Mesenchymal stem cell (in vitro differentiated cells and primary cell): ENCODE results near the gene RPRM.

Experiments
- DNase-seq: peaks from one replicate; pipeline ENCODE4 v3.0.0-alpha.2; 2013
- H2AFZ ChIP-seq: one replicate; pipeline ENCODE4 v1.6.1; 2013; ENCODE audit warnings: low read depth, mild to moderate bottlenecking, control low read depth, inconsistent platforms, low read length, moderate library complexity
- H2AK5ac ChIP-seq: 2 replicates; pipeline ENCODE4 v1.6.1; 2013; ENCODE audit warnings: low read length, moderate library complexity, mild to moderate bottlenecking, inconsistent platforms; ENCODE audit not compliant: severe bottlenecking
- H2BK120ac ChIP-seq: one replicate; pipeline ENCODE4 v1.6.1; 2013; ENCODE audit warnings: low read depth, mild to moderate bottlenecking, inconsistent platforms, low read length, moderate library complexity
- H2BK12ac ChIP-seq, 2 experiments: one replicate each; pipeline ENCODE4 v1.6.1; 2013; ENCODE audit warnings: inconsistent platforms in 2 of 2, low read length in 2 of 2, mild to moderate bottlenecking in 2 of 2, moderate library complexity in 2 of 2, control low read depth in 1 of 2
- H2BK15ac ChIP-seq: one replicate; pipeline ENCODE4 v1.6.1; 2013; ENCODE audit warnings: mild to moderate bottlenecking, low read depth, inconsistent platforms; ENCODE audit not compliant: poor library complexity, severe bottlenecking
- H2BK5ac ChIP-seq: 2 replicates; pipeline ENCODE4 v1.6.1; 2013; ENCODE audit warnings: low read depth, mild to moderate bottlenecking, low read length, control low read depth, inconsistent platforms; ENCODE audit not compliant: poor library complexity, severe bottlenecking
- H3K14ac ChIP-seq, 2 experiments: one replicate each; pipeline ENCODE4 v1.6.1; 2013; ENCODE audit warnings: inconsistent platforms in 2 of 2, low read length in 2 of 2, control low read depth in 1 of 2, mild to moderate bottlenecking in 1 of 2, moderate library complexity in 1 of 2
- H3K18ac ChIP-seq, 2 experiments: one replicate each; pipeline ENCODE4 v1.6.1; 2013; ENCODE audit warnings: inconsistent platforms in 2 of 2, low read length in 2 of 2, control low read depth in 1 of 2, low read depth in 1 of 2, mild to moderate bottlenecking in 1 of 2
- H3K23ac ChIP-seq, 2 experiments: one replicate each; pipeline ENCODE4 v1.6.1; 2013; ENCODE audit warnings: inconsistent platforms in 2 of 2, low read length in 2 of 2, mild to moderate bottlenecking in 2 of 2, moderate library complexity in 2 of 2, control low read depth in 1 of 2
- H3K27ac ChIP-seq: 2 replicates; pipeline ENCODE4 v1.5.1; 2013; ENCODE audit warnings: mild to moderate bottlenecking, moderate library complexity, low read length, control low read depth, inconsistent platforms; ENCODE audit not compliant: poor library complexity, severe bottlenecking
- H3K27me3 ChIP-seq, 2 experiments: 2 replicates each; pipeline versions ENCODE4 v1.6.1 to v1.7.0; 2013; ENCODE audit warnings: low read length in 2 of 2, mild to moderate bottlenecking in 2 of 2, moderate library complexity in 2 of 2, control low read depth in 1 of 2, inconsistent platforms in 1 of 2; ENCODE audit not compliant: control insufficient read depth in 1 of 2, insufficient read depth in 1 of 2
- H3K36me3 ChIP-seq, 2 experiments: 2 replicates each; pipeline versions ENCODE4 v1.6.1 to v1.7.0; 2013; ENCODE audit warnings: low read length in 2 of 2, control low read depth in 1 of 2, inconsistent platforms in 1 of 2, low read depth in 1 of 2, mild to moderate bottlenecking in 1 of 2; ENCODE audit not compliant: insufficient read depth in 2 of 2, control insufficient read depth in 1 of 2
- H3K4ac ChIP-seq, 2 experiments: one replicate each; pipeline ENCODE4 v1.6.1; 2013; ENCODE audit warnings: inconsistent platforms in 2 of 2, low read length in 2 of 2, mild to moderate bottlenecking in 2 of 2, moderate library complexity in 2 of 2, control low read depth in 1 of 2, low read depth in 1 of 2
- H3K4me1 ChIP-seq: 2 replicates; pipeline ENCODE4 v1.6.1; 2013; ENCODE audit warnings: low read depth, low read length, control low read depth; ENCODE audit not compliant: control insufficient read depth, insufficient read depth
- H3K4me2 ChIP-seq: 2 replicates; pipeline ENCODE4 v1.6.1; 2013; ENCODE audit warnings: low read length, mild to moderate bottlenecking, inconsistent platforms; ENCODE audit not compliant: poor library complexity, severe bottlenecking
- H3K4me3 ChIP-seq, 2 experiments: 2 replicates each; pipeline versions ENCODE4 v1.5.1 to v1.7.0; 2013; ENCODE audit warnings: low read length in 2 of 2, mild to moderate bottlenecking in 2 of 2, control low read depth in 1 of 2, low read depth in 1 of 2; ENCODE audit not compliant: insufficient read depth in 1 of 2
- H3K79me1 ChIP-seq: replicated peaks from 2 replicates; pipeline ENCODE4 v1.6.1; 2013; ENCODE audit warnings: mild to moderate bottlenecking, control low read depth, low read length, inconsistent platforms; ENCODE audit not compliant: poor library complexity, severe bottlenecking
- H3K9ac ChIP-seq: 2 replicates; pipeline ENCODE4 v1.7.0; 2013; ENCODE audit warnings: mild to moderate bottlenecking, low read length, moderate library complexity
- H3K9me3 ChIP-seq: 2 replicates; pipeline ENCODE4 v1.7.0; 2013; ENCODE audit warnings: mild to moderate bottlenecking, low read length; ENCODE audit not compliant: control insufficient read depth
- H4K8ac ChIP-seq: one replicate; pipeline ENCODE4 v1.6.1; 2013; ENCODE audit warnings: inconsistent platforms, mild to moderate bottlenecking, low read length, moderate library complexity
- H4K91ac ChIP-seq: one replicate; pipeline ENCODE4 v1.6.1; 2013; ENCODE audit warnings: mild to moderate bottlenecking, low read length, inconsistent platforms
- WGBS: methylation state at CpG from one replicate; pipeline ENCODE4 v1.1.7; 2013; ENCODE audit warnings: mixed read lengths; 5-methylcytosine and 5-hydroxymethylcytosine counted together

RPRM gene

DNA sequence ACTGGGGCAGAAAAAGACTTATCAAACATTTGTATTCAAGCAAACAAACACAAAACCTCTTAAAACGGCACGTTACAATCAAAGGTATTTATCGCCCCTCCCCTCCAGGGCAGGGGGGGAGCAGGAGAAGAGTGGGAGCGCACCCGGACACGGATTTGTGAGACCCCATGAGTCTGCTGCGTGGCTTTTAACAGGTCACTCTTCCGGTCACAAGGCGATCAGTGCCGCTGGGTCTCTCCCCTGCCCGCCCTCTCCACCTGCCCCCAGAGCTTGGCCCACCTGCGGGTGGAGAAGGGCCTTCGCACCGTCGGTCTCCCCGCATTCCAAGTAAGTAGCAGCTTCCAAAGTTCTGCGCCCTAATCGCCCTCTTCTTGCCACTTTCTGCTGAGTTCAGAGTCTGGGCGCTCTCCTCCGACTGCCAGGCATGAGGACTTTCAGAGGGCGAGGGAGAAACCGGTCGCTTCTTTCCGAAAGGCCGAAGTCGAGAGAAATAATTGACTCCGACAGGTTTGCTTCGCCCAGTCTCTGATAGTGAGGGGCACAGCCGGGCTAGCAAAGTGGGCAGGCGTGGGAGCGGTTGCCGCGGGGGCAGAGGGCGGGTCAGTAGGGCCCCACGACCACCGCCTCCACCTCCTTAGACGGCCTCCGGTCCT lies 800 bp downstream of the RPRM start:
- no peak overlapping the region for H2AK5ac ChIP-seq
- H3K14ac ChIP-seq = peak overlapping the region in 1 of 2 experiments; percentile 71
- no peak overlapping the region for H3K9ac ChIP-seq
- peak overlapping the region; percentile 100 for H3K4me2 ChIP-seq
- DNase-seq = no peak
- peak overlapping the region; percentile 77 for H2AFZ ChIP-seq
- 1% methylated on average over 37 of the region's 38 CpGs for WGBS
- no peak overlapping the region for H3K18ac ChIP-seq
- H4K8ac ChIP-seq = no peak overlapping the region
- peaks cover 0 to 5% of the 10 kb centered on the region in 2 experiments for H3K36me3 ChIP-seq
- no peak overlapping the region for H2BK5ac ChIP-seq
- H3K4ac ChIP-seq = no peak overlapping the region
- peak overlapping the region in 1 of 2 experiments; percentile 72 for H3K23ac ChIP-seq
- no peak overlapping the region for H4K91ac ChIP-seq
- H2BK120ac ChIP-seq = no peak overlapping the region
- H3K4me1 ChIP-seq = peaks cover 21% of the 10 kb centered on the region
- H3K9me3 ChIP-seq = no peaks in the 10 kb centered on the region
- no peak overlapping the region for H2BK15ac ChIP-seq
- H3K27ac ChIP-seq = no peak overlapping the region
- peaks cover 52 to 57% of the 10 kb centered on the region in 2 experiments for H3K27me3 ChIP-seq
- no peak overlapping the region for H2BK12ac ChIP-seq
- peak overlapping the region; percentile 49 to 75 for H3K4me3 ChIP-seq
- no peaks in the 10 kb centered on the region for H3K79me1 ChIP-seq

DNA sequence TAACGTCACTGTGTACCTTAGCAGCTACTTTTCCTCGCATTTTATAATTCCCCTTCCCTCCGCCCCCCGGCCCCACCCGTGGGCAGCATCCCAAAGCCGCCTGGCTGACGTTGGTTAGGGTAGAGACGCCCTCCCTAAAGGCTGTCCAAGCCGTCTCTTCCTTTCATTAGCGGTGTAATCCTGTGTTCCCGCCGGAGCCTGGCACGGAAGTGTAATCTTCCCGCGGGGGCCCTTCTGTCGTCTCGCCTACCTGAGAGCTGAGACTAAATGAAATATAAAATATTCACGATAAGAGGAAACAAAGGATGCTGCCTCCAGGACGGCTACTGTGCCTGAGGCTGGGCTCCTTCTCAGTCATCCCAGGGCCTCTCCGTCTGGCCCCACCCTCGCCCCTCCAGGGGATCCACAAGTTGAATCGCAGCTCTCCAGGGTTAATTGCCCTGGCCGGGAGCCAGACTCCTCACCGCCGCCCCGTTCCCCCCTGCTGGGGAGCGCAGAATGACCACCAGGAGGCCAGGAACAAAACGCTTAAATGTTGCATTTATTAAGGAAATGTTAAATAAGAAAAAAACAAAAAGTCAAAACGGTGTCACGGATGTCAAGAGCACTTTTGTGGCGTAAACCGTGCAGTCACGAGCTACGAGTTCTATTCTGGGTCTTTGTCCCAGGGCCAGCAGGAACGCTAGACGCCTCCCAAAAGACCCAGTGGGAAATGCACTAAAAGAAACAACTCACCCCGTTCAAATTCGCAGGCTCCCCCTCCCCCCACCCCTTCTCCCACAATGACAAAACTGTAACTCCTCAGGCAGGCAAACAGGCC lies 1.5 kb downstream of the RPRM start:
- Histone ChIP-seq H2BK12ac (no peak overlapping the region), H2BK120ac (no peak overlapping the region), H2BK5ac (no peak overlapping the region), H2AK5ac (no peak overlapping the region), H3K18ac (no peak overlapping the region), H3K4me3 (peak overlapping the region in 1 of 2 experiments; percentile 75), H2BK15ac (no peak overlapping the region), H3K79me1 (no peaks in the 10 kb centered on the region), H3K4me2 (peak overlapping the region; percentile 100), H3K14ac (no peak overlapping the region), H3K36me3 (peaks cover 0 to 5% of the 10 kb centered on the region in 2 experiments), H3K4ac (no peak overlapping the region), H4K91ac (no peak overlapping the region), H3K9ac (no peak overlapping the region), H3K23ac (no peak overlapping the region), H2AFZ (no peak overlapping the region), H3K4me1 (peaks cover 21% of the 10 kb centered on the region), H3K27ac (no peak overlapping the region), H3K27me3 (peaks cover 57 to 58% of the 10 kb centered on the region in 2 experiments), H3K9me3 (no peaks in the 10 kb centered on the region), H4K8ac (no peak overlapping the region)
- 2% methylated on average over 38 of the region's 38 CpGs for WGBS
- DNase-seq = no peak

GRCh38 chr2:153476491-153476815 lies 2.1 kb downstream of the RPRM start:
- H2AK5ac ChIP-seq = no peak overlapping the region
- 26% methylated on average over 7 of the region's 7 CpGs for WGBS
- no peak overlapping the region for H3K9ac ChIP-seq
- peaks cover 21% of the 10 kb centered on the region for H3K4me1 ChIP-seq
- H2BK120ac ChIP-seq = no peak overlapping the region
- DNase-seq = no peak
- H3K27ac ChIP-seq = no peak overlapping the region
- no peak overlapping the region for H2AFZ ChIP-seq
- H3K4me2 ChIP-seq = no peak overlapping the region
- H3K27me3 ChIP-seq = peaks cover 57 to 58% of the 10 kb centered on the region in 2 experiments
- H4K91ac ChIP-seq = no peak overlapping the region
- no peak overlapping the region for H3K4ac ChIP-seq
- H2BK15ac ChIP-seq = no peak overlapping the region
- no peaks in the 10 kb centered on the region for H3K79me1 ChIP-seq
- no peak overlapping the region for H3K18ac ChIP-seq
- H4K8ac ChIP-seq = no peak overlapping the region
- peaks cover 0 to 5% of the 10 kb centered on the region in 2 experiments for H3K36me3 ChIP-seq
- no peak overlapping the region for H2BK5ac ChIP-seq
- no peaks in the 10 kb centered on the region for H3K9me3 ChIP-seq
- no peak overlapping the region for H3K4me3 ChIP-seq
- H3K23ac ChIP-seq = no peak overlapping the region
- H3K14ac ChIP-seq = no peak overlapping the region
- H2BK12ac ChIP-seq = no peak overlapping the region

DNA sequence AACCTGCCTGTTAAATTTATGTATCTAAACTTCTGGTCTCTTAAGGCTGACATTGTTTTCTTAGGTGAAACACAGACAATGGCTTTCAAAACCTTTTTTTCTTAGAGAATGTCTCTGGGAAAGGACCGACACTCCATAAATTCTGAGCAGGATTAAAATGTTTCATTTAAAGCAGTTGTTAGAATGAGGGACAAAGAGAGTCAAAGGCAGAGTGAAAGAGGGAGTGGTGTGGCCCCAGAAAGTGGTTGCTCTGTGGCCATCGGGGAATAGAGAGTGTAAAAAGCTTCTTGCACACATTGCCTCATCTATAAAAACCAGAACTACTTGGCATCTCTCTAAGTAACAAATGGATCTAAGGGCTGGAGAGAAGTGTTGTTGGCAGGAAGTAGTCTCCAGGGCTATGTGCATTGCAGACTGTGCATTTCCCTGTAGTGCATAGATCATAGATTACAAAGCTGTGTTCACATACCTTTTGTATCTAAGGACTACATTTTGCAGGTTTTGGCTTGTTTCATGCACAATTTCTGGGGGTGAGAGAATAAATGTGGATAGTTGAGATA lies 3.6 kb downstream of the RPRM start:
- no peak overlapping the region for H4K91ac ChIP-seq
- no peak overlapping the region for H3K18ac ChIP-seq
- H4K8ac ChIP-seq = no peak overlapping the region
- H3K9me3 ChIP-seq = no peaks in the 10 kb centered on the region
- no peak overlapping the region for H3K23ac ChIP-seq
- no peak overlapping the region for H2BK15ac ChIP-seq
- no peak overlapping the region for H3K4me2 ChIP-seq
- no peak for DNase-seq
- H2AFZ ChIP-seq = no peak overlapping the region
- 85% methylated on average over 1 of the region's 2 CpGs for WGBS
- no peak overlapping the region for H2AK5ac ChIP-seq
- H3K27me3 ChIP-seq = peaks cover 57 to 58% of the 10 kb centered on the region in 2 experiments
- peaks cover 0 to 5% of the 10 kb centered on the region in 2 experiments for H3K36me3 ChIP-seq
- peaks cover 21% of the 10 kb centered on the region for H3K4me1 ChIP-seq
- H3K9ac ChIP-seq = no peak overlapping the region
- H3K27ac ChIP-seq = no peak overlapping the region
- H2BK120ac ChIP-seq = no peak overlapping the region
- H2BK5ac ChIP-seq = no peak overlapping the region
- H3K79me1 ChIP-seq = no peaks in the 10 kb centered on the region
- no peak overlapping the region for H3K4ac ChIP-seq
- no peak overlapping the region for H3K14ac ChIP-seq
- no peak overlapping the region for H3K4me3 ChIP-seq
- H2BK12ac ChIP-seq = no peak overlapping the region
